ENCODE measurements around the gene SLC39A3.

Gene SLC39A3

DNA sequence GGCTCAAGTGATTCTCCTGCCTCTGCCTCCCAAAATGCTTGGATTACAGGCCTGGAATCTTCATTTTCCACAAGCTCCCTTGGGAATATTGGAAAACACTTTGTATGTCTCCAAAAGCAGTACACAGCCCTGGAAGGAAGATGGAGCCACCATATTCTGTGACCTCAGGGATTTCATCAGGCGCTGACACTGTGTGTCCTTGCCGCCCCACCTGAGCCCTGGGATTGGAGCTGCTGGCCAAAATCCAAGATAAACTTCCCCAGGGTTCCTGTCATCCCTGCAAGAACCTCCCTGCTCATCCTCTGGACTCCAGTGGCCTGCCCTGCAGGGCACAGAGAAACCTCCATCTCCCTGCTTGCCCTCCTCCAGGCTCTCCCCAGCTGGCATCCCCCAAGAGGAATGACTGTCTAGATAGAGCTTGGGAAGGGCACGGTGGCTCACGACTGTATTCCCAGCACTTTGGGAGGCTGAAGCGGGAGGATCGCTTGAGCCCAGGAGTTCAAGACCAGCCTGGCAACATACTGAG is 36.1 kb downstream of the SLC39A3 start:
- FAIRE-seq (no peak), DNase-seq (ENCODE audit: low spot score) (no peak)

DNA sequence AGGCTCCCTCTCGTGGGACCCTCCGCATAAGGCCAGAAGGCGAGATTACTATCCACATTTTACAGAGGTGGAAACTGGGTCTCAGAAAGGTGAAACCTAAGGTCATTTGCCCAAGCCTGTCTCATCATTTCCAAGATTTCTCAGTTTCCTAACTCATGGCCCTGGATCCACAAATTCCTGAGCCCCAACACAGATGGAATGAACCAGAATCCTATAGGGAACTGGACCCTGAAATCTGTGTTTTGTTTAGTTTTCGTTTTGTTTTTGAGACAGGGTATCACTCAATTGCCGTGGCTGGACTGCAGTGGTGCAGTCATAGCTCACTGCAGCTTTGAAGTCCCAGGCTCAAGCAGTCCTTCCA is 36.8 kb downstream of the SLC39A3 start:
- FAIRE-seq (no peak), DNase-seq (ENCODE audit: low spot score) (no peak)

DNA sequence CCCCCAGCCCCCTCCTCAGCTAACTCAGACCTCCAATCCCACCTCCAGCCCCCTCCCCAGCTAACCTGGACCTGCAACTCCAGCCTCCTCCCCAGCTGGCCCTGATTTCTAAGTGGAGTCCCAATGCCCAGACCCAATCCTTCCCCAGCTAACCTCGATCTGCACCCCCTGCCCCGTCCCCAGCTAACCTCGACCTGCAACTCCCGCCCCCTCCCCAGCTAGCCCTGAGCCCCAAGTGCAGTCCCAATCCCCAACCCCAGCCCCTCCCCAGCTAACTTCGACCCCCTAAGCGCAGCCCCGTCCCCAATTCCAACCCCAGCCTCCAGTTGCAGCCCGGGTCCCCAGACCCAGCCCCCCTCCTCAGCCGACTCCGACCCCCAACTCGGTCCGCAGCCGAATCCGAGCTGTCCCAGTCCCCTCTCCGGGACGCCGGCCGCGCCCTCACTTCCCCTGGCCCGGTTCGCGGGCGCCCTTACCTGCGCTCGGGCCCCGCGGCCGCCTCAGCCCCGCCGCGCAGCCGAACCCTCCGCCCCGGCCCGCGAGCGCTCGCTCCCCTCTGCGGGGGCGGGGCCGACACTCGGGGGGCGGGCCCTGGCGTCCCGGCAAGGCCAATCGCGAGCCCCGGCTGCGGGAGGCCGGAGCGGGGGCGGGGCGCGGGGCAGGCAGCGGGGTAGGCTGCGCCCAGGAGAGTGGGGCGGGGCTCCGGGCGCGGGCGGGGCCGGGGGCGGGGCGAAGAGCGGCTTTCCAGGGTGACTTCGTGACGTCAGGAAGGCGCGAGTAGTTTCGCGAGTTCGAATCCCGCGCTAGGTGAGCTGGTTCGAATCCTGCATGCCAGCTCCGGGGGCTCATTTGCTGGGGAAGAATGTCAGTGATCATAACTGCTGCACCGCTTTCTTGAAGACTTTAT is 37.4 kb downstream of the SLC39A3 start, which contains the start of gene GNG7:
Gene GNG7, minus strand, starts transcription at position 525 of the 907 bp plus-strand sequence. CDS start 182,006 bp downstream, outside the sequence.
- no peak for FAIRE-seq
- no peak for DNase-seq (ENCODE audit: low spot score)

GRCh38 chr19:2701361-2702169 is 38.3 kb downstream of the SLC39A3 start:
- FAIRE-seq: no peak
- DNase-seq (ENCODE audit: low spot score): no peak

GRCh38 chr19:2700660-2701360 is 39.0 kb downstream of the SLC39A3 start:
- FAIRE-seq: no peak

DNA sequence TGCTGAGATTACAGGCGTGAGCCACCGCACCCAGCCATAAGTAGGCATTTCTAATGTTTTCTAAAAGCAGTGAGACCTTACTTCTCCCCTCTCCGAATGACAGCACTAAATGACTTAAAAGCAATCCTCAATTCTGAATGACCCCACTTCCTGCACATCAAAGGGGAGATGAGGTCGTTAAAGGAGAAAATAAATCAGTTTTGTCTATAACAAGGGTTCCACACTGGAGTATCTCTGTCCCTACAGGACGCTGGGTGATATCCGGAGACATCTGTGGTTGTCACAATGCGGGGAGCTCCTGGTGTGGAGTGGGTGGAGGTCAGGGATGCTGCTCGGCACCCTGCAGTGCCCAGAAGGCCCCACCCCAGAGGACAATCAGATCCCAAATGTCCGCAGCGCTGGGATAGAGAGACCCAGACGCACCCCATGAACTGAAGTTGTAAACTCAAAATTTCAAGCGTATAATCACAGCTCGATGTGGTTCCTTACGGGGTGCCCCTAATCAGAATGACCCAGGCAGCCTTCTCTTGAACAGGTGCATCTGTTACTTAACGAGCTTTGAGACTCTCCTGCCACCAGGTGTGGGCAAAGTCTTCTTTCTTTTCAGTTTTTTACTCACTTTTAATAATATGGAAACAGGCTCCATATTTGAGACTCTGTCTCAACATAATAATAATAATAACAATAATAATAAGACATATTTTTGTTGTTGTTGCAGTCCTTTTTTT is 40.2 kb downstream of the SLC39A3 start:
- FAIRE-seq (no peak), DNase-seq (ENCODE audit: low spot score) (no peak)

More at GRCh38 chr19:2700660-2701360, 39.0 kb downstream of the SLC39A3 start:
- no peak for DNase-seq (ENCODE audit: low spot score)

DNA sequence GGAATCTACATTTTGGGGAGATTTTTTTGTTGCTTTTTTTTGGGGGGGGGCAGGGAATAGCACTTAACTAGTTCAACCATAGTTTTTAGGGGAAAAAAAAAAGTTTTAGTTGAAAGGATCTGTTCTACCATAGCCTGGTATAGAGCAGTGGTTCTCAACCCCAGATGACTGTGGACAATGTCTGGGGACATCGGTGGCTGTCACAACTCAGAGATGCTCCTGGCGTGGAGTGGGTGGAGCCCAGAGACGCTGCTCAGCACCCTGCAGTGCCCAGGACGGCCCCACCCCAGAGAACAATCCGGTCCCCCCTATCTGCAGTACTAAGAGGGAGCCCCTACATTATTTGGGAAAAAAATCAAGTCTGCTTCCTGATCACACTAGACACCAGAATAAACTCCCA is 45.6 kb downstream of the SLC39A3 start:
- FAIRE-seq: no peak
- DNase-seq (ENCODE audit: low spot score): no peak

GRCh38 chr19:2693492-2694160 is 46.2 kb downstream of the SLC39A3 start:
- DNase-seq (ENCODE audit: low spot score) (no peak), FAIRE-seq (no peak)

DNA sequence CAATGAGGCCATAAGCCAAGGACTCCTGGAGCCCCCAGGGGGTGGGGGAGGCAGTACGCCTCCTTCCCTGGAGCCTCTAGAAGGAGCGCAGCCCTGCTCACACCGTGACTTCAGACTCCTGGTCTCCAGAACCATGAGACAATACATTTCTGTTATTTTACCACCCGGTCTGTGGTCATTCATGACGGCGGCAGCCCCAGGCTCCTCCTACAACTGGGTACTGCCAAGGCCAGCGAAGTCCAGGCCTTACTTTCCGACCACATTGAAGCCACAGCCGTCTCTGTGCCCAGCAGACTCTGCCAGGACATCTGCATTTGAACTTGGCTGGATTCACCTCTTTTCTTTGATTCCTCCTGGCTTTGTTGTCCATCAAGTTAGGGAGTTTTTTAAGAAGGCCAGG is 47.9 kb downstream of the SLC39A3 start:
- FAIRE-seq: no peak
- no peak for DNase-seq (ENCODE audit: low spot score)

DNA sequence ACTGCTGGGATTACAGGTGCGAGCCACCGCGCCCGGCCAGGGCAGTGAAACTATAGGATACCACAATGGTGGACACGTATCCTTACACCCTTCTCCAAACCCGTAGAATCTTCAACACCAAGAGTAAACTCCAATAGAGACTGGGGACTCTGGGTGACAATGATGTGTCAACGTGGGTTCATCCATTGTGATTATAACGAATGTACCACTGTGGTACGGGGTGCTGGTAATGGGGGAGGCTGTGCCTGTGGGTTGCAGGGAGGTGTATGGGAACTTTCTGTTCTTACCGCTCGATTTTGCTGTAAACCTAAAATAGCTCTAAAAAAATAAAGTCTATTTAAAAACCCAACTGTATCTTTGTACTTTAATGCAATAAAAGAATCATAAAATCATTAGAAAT is 49.0 kb downstream of the SLC39A3 start:
- no peak for DNase-seq (ENCODE audit: low spot score)
- FAIRE-seq: no peak

- DNase-seq (ENCODE audit: low spot score) (no peak), FAIRE-seq (no peak)
Measured at GRCh38 chr19:2686360-2686759, 53.5 kb downstream of the SLC39A3 start.

DNA sequence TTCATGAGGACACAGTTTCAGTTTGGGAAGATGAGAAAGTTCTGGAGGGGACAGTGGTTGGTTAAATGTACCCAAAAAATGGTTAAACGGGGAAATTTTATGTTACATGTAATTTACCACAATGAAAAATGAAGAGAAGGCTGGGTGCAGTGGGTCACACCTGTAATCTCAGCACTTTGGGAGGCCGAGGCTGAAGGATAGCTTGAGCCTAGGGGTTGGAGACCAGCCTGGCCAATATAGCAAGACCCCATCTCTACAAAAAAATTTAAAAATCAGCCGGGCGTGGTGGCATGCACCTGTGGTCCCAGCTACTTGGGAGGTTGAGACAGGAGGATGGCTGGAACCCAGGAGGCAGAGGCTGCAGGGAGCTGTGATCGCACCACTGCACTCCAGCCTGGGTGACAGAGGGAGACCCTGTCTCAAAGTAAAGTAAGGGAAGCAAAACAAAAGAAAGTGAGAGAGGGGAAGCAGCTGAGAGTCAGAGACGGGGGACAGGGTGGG is 54.6 kb downstream of the SLC39A3 start:
- no peak for FAIRE-seq
- no peak for DNase-seq (ENCODE audit: low spot score)

DNA sequence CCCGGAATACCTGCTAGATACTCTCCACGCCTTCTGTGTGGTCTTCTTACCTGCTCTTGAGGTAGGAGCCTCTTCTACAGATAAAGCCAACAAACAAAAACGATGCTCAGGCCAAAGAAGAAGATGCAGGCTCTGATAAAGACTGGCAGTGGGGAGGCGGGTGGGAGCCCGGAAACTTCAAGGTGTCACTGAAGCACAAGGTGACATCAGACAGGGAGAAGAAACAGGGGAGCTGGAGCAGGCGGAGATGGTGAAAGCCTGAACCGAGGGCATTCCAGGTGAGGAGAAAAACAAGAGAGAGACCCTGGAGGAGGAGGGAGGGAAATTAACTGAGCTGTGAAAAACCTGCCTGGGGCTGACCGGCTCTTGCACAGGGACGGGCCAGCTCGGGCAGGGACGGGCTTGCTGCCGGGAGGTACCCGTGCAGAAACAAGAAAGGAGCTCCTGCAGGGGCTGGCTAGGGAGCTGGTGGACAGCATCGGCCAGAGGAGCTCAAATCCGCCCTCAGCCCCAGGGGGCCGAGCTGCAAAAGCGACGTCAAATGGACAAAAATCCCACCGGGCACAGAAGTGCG is 56.3 kb downstream of the SLC39A3 start:
- no peak for DNase-seq (ENCODE audit: low spot score)
- no peak for FAIRE-seq
